ENCODE results near the gene SACS.

Gene SACS

DNA sequence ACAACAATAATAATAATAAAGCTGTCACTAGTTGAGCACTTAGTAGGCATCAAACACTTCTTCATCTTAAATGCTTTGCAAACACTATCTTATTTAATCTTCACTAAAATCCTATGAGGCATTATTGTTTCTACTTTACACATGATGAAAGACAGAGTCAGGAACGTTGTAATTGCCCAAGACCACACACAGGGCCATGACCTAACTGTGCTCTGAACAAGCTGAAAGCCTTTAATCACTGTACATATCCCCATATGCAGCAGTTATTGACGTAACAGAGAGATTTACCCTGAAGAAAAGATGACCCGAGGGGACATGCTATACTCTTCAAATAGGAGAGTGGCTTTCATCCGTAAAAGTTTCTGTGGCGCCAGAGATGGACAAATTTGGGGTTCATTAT, 53.0 kb downstream of the SACS start:
- no peak for TF ChIP-seq CTCF (IDR thresholded peaks at IDR 0.05)

- no peak for TF ChIP-seq CTCF (IDR thresholded peaks at IDR 0.05)
Observed at GRCh38 chr13:23377983-23378632, 55.4 kb downstream of the SACS start.

- TF ChIP-seq CTCF (IDR thresholded peaks at IDR 0.05) = no peak
Observed at GRCh38 chr13:23377579-23377978, 55.9 kb downstream of the SACS start.

DNA sequence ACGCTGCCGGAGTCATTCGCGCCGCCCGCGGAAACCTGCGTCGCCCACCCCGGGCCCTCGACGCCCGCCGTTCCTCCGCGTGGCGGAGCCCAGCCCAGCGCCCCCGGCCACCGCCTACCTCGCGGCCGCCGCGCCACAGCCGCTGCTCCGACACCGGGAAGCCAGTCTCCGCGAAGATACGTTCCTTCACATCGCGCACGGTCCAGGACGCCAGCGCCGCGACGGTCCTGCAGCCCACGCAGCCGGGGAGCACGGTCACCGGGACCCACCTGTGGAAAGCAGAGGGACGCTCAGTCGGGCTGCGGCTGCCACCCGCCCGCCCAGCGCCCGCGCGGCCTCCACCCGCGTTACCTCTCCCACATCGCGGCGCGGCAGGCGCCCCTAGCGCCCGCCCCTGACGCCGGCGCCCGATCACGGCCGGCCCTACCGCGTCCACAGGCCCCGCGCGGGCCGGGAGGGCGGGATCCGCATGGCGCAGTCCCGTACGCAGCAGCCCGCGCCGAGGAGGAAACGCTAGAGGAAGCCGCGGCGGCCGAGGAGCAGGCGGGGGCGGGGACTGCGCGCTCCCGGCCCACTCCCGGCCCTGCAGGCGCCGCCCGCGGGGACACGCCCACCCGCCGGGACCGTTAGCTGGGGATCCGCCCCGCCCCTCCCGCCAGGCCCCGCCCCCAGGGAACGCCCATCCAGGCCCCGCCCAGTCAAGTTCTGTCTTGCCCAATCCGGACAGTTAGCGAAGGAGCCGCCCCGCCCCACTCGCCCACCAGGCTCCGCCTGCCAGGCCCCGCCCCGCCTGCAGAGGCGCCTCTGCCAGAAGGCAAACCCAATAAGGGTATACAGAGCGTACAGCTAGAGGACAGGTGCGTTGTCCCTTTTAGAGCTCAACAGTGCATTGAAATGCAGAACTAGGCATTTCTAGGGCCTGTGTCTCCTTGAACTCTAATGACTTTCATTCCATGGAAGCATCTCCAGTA, 58.2 kb downstream of the SACS start:
- peak; percentile 25; the same call in 1 of the 2 replicates for TF ChIP-seq CTCF (IDR thresholded peaks at IDR 0.05)

GRCh38 chr13:23372264-23372906, 61.1 kb downstream of the SACS start:
- TF ChIP-seq CTCF (IDR thresholded peaks at IDR 0.05) = no peak

- no peak for TF ChIP-seq CTCF (IDR thresholded peaks at IDR 0.05)
Observed at GRCh38 chr13:23367907-23368306, 65.6 kb downstream of the SACS start.

DNA sequence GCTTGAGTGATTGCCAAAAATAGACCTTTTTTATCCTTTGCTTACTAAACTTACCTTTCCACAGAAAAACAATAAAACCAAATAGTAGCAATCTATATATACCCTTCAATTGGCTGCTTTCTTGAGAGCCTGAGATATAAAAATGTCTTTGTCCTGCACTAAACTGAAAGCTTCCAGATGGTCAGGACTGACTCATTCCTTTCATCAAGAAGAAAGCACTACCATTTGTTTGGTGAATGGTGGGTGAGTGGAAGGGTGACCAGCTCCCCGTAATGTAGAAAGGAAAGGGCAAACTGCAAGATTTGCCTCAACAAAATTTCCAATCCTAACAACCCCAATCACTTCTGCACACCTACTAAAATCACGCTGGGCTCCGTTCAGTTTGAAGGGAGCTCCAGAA, 67.8 kb downstream of the SACS start:
- no peak for TF ChIP-seq CTCF (IDR thresholded peaks at IDR 0.05)

Measured in LNCAP (cell line).